HG03039 (cell line): ENCODE data around the gene EPS8.

Experiments
- ATAC-seq: cut with Tn5 transposase; IDR thresholded peaks from one replicate; pipeline ENCODE4 v1.9.1; 2021; ENCODE audit warnings: mild to moderate bottlenecking, moderate library complexity; ENCODE audit not compliant: unreplicated experiment

Gene EPS8

GRCh38 chr12:15575671-15576541 is 213.3 kb downstream of the EPS8 start:
- no peak for ATAC-seq

- ATAC-seq = no peak
Observed at GRCh38 chr12:15574353-15574752, 214.8 kb downstream of the EPS8 start.
